GM23338 (cell line): ENCODE results near the gene SYT14. TPM values are rescaled to one million over a fixed set of nuclear protein-coding genes. Genes with fewer than 3 reads are reported as not detected.

Source experiments
- ATAC-seq: fragments of 200-7000 bp; cut with Tn5 transposase; 3 replicates; pipeline ENCODE4 v1.9.1; 2020
- DNase-seq: peaks from one replicate; pipeline ENCODE4 v3.0.0-alpha.2; 2015; ENCODE audit warnings: low spot score
- H2AFZ ChIP-seq: fragments of 200-600 bp; sonication (generic); 2 replicates; pipeline ENCODE4 v1.8.0; 2016; ENCODE audit warnings: antibody characterized with exemption, mild to moderate bottlenecking, moderate library complexity
- H3F3A ChIP-seq: fragments of 200-600 bp; sonication (generic); replicated peaks from 2 replicates; pipeline ENCODE4 v1.8.0; 2017; ENCODE audit warnings: antibody characterized with exemption, mixed run types, low read depth
- H3K27ac ChIP-seq: fragments of 200-600 bp; sonication (generic); 2 replicates; pipeline ENCODE4 v1.6.1; 2016; ENCODE audit warnings: low read depth
- H3K27me3 ChIP-seq: fragments of 200-600 bp; sonication (generic); 2 replicates; pipeline ENCODE4 v1.8.0; 2016; ENCODE audit warnings: mild to moderate bottlenecking, mixed run types, moderate library complexity; ENCODE audit not compliant: insufficient read depth
- H3K36me3 ChIP-seq: fragments of 200-600 bp; sonication (generic); 2 replicates; pipeline ENCODE4 v1.8.0; 2016; ENCODE audit warnings: mild to moderate bottlenecking; ENCODE audit not compliant: insufficient read depth
- H3K4me1 ChIP-seq: fragments of 200-600 bp; sonication (generic); 2 replicates; pipeline ENCODE4 v1.8.0; 2016; ENCODE audit warnings: mild to moderate bottlenecking, moderate library complexity; ENCODE audit not compliant: insufficient read depth
- H3K4me2 ChIP-seq: fragments of 200-600 bp; sonication (generic); 2 replicates; pipeline ENCODE4 v1.7.1; 2017; ENCODE audit warnings: mixed run types
- H3K4me3 ChIP-seq: fragments of 200-600 bp; sonication (generic); 2 replicates; pipeline ENCODE4 v1.6.1; 2016; ENCODE audit warnings: mixed run types
- H3K79me2 ChIP-seq: fragments of 200-600 bp; sonication (generic); replicated peaks from 2 replicates; pipeline ENCODE4 v1.8.0; 2017; ENCODE audit warnings: mild to moderate bottlenecking; ENCODE audit not compliant: insufficient read depth
- H3K9me2 ChIP-seq: fragments of 200-600 bp; sonication (generic); 2 replicates; pipeline ENCODE4 v1.8.0; 2017; ENCODE audit not compliant: insufficient read depth
- H4K20me1 ChIP-seq: fragments of 200-600 bp; sonication (generic); replicated peaks from 2 replicates; pipeline ENCODE4 v1.8.0; 2017; ENCODE audit warnings: mild to moderate bottlenecking; ENCODE audit not compliant: insufficient read depth
- H3K27ac Mint-ChIP-seq: 2 replicates; pipeline ENCODE4 v1.8.0; 2020; ENCODE audit warnings: inconsistent platforms, mild to moderate bottlenecking, moderate library complexity, mixed read lengths
- H3K27me3 Mint-ChIP-seq: 3 replicates; pipeline ENCODE4 v1.8.0; 2022; ENCODE audit warnings: low read depth, mild to moderate bottlenecking, moderate library complexity, mixed read lengths, inconsistent platforms; ENCODE audit not compliant: insufficient read depth, poor library complexity
- H3K36me3 Mint-ChIP-seq: 3 replicates; pipeline ENCODE4 v1.8.0; 2021; ENCODE audit warnings: low read depth, mild to moderate bottlenecking, inconsistent platforms, moderate library complexity, mixed read lengths
- H3K4me1 Mint-ChIP-seq: 3 replicates; pipeline ENCODE4 v1.8.0; 2020; ENCODE audit warnings: mild to moderate bottlenecking, inconsistent platforms, mixed read lengths
- H3K4me3 Mint-ChIP-seq: 3 replicates; pipeline ENCODE4 v1.8.0; 2021; ENCODE audit warnings: moderate library complexity, mild to moderate bottlenecking, inconsistent platforms, mixed read lengths
- H3K9me3 Mint-ChIP-seq: 3 replicates; pipeline ENCODE4 v1.8.0; 2020; ENCODE audit warnings: moderate library complexity, mild to moderate bottlenecking, inconsistent platforms, mixed read lengths
- CREB1 ChIP-seq: fragments of 250-450 bp; sonication (Bioruptor Pico); IDR thresholded peaks from 2 replicates; pipeline ENCODE4 v1.5.0; 2020; ENCODE audit warnings: low read depth, mild to moderate bottlenecking, moderate library complexity
- EZH2 ChIP-seq: fragments of 200-600 bp; sonication (generic); IDR thresholded peaks from one replicate; pipeline ENCODE4 v1.8.0; 2017; ENCODE audit warnings: antibody characterized with exemption, mild to moderate bottlenecking, low read depth; ENCODE audit not compliant: unreplicated experiment
- JUNB ChIP-seq: IDR thresholded peaks from one replicate; pipeline ENCODE4 v1.6.1; 2016; ENCODE audit warnings: antibody characterized with exemption; ENCODE audit not compliant: unreplicated experiment
- POLR2AphosphoS5 ChIP-seq: IDR thresholded peaks from 2 replicates; pipeline ENCODE4 v1.6.1; 2016; ENCODE audit warnings: antibody characterized with exemption, low read depth
- STAT1 ChIP-seq: IDR thresholded peaks from one replicate; pipeline ENCODE4 v1.6.1; 2016; ENCODE audit warnings: antibody characterized with exemption; ENCODE audit not compliant: unreplicated experiment
- ZNF331 ChIP-seq: fragments of 250-450 bp; sonication (Bioruptor Pico); IDR thresholded peaks from 2 replicates; pipeline ENCODE4 v1.5.0; 2020; ENCODE audit warnings: low read depth, mild to moderate bottlenecking, moderate library complexity
- ZNF462 ChIP-seq: fragments of 250-450 bp; sonication (Bioruptor Pico); IDR thresholded peaks from 2 replicates; pipeline ENCODE4 v1.5.0; 2020; ENCODE audit warnings: mild to moderate bottlenecking, moderate library complexity
- polyA plus RNA-seq: library from polyadenylated mRNA; unstranded; fragments of >200 nt; fragmentation: Nextera tagmentation; extraction: Ambion mirVana; gene quantifications from 2 replicates; pipeline ENCODE4 v1.2.1, GENCODE V29; 2016
- total RNA-seq: library from RNA; depleted of rRNA; stranded (reverse); fragments of >200 nt; shearing (Covaris generic); gene quantifications from 2 replicates; pipeline ENCODE4 v1.2.3, GENCODE V29; 2014

Gene SYT14
- total and polyA plus RNA-seq, 2 experiments from 2014 or later = 5.2 to 22.4 TPM

GRCh38 chr1:209924390-209924789 lies 13.6 kb upstream of the SYT14 start (continued):
- no peak for TF ChIP-seq ZNF462 (CRISPR knock-in tag)
- no peak for TF ChIP-seq POLR2AphosphoS5
- no peak for TF ChIP-seq ZNF331 (CRISPR knock-in tag)
- no peak for TF ChIP-seq JUNB
- no peak for TF ChIP-seq CREB1 (CRISPR knock-in tag)
- TF ChIP-seq EZH2 = no peak

GRCh38 chr1:209926045-209926444 lies 12.0 kb upstream of the SYT14 start:
- H3K27me3 Mint-ChIP-seq = no peaks in the 10 kb centered on the region
- Histone ChIP-seq H3K4me2 (no peak overlapping the region), H3K79me2 (no peaks in the 10 kb centered on the region), H4K20me1 (no peaks in the 10 kb centered on the region), H2AFZ (no peak overlapping the region), H3F3A (no peaks in the 10 kb centered on the region), H3K4me1 (no peaks in the 10 kb centered on the region), H3K9me2 (no peaks in the 10 kb centered on the region), H3K27ac (no peak overlapping the region), H3K4me3 (no peak overlapping the region), H3K27me3 (no peaks in the 10 kb centered on the region), H3K36me3 (no peaks in the 10 kb centered on the region)
- H3K9me3 Mint-ChIP-seq = 0 out of 3 replicates have a peak, but pooled peaks cover under 1% of the 10 kb centered on the region
- no peak overlapping the region for H3K27ac Mint-ChIP-seq
- H3K4me1 Mint-ChIP-seq = peaks cover 14% of the 10 kb centered on the region
- no peak for DNase-seq
- no peak overlapping the region for H3K4me3 Mint-ChIP-seq
- H3K36me3 Mint-ChIP-seq = peaks cover under 1% of the 10 kb centered on the region; the same call in 1 of the 3 replicates
- no peak for ATAC-seq
- TF ChIP-seq ZNF331 (CRISPR knock-in tag) (no peak), JUNB (no peak), ZNF462 (CRISPR knock-in tag) (no peak), STAT1 (no peak)
